ENCODE measurements around the gene C1orf159.
A peak's percentile ranks its signal among the peaks of the same experiment; 100 is the strongest.

The C1orf159 gene

DNA sequence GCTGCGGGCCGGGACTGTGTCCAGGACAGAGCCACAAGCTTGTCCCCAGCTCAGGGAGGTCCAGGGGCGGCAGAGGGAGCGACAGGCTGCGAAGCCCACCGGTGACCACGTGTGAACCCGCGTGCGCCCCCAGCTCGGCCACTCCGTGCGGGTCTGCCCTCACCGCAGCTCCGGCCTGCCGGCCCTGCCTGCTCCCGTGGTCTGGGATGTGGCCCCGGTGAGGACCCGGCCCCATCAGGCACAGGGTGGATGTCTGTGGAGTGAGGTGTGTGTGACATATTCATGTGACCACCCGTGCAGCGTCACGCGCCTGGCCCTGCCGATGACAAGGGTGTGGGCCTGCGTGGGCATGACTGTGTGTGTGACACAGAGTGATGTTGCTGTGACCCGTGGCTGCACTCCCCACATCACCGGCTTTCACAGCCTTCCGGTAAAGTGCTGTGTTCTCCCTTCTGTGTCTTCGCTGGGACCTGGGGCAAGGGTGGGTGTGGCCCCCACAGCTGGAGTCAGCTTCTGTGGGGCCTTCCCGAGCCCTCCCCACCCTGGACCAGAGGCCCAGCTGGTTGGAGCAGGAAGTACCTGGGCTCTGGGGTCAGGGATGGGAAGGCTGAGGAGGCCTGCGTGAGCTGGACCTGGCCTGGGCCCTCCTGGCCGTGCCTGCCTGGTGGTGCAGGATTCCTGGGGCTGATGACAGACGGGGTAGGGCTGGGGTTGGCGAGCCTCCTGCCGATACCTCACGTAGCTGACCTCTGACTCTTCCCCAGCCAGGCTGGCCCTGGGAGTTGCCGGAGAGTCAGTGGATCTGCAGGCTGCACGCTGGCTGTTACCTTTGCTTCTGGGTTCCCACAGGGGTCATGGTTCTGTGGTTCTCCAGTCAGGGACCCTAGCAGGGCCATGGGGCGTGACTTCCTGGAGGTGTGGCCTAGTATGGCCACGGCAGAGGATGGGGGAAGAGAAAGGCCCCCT, 45.9 kb downstream of the C1orf159 start:
- ATAC-seq (ENCODE audit: low read depth), result no peak
- Histone ChIP-seq H3K4me1 (ENCODE audit: insufficient read depth, poor library complexity, severe bottlenecking) (peaks cover 13% of the 10 kb centered on the region), H3K36me3 (ENCODE audit: low read depth) (no peaks in the 10 kb centered on the region), H3K9me3 (ENCODE audit: severe bottlenecking) (no peaks in the 10 kb centered on the region), H3K27ac (ENCODE audit: poor library complexity, severe bottlenecking) (no peak overlapping the region), H3K27me3 (ENCODE audit: insufficient read depth, poor library complexity, severe bottlenecking) (no peaks in the 10 kb centered on the region), H3K4me3 (ENCODE audit: severe bottlenecking) (peak overlapping the region; percentile 33)
- DNase-seq (ENCODE audit: low spot score), result no peak
- no peak for TF ChIP-seq CTCF (IDR thresholded peaks at IDR 0.05; ENCODE audit: poor library complexity, severe bottlenecking)

DNA sequence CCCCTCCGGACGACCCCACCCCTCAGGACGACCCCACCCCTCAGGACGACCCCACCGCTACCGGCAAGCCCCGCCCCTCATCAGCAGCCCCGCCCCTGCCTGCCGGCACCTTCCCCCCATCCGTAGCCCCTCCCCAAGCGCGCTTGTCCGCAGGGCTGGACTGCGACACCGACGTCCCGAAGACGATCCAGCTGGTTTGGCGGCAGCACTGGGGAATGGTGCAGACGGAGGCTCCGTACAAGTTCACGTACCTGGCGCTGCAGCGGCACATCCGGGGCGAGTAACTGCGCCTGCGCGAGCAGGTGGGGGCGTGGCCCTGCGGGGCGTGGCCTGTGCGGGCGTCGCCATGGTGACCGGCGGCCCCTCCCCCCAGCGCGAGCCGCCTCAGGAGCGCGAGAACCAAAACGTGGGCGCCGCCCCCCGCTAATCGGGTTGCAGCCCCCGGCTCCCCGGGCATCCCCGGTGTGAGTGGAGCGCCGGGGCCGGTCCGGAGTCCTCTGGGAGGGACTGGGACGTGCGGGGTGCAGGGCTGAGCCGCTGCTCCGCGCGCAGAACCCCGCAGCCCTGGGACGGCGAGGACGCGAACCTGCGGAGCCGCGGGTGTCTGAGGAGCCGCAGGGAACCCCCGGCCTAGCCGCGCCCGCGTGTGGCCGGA, 46.7 kb downstream of the C1orf159 start:
- H3K27ac ChIP-seq (ENCODE audit: poor library complexity, severe bottlenecking), result no peak overlapping the region
- DNase-seq (ENCODE audit: low spot score), result no peak
- peak overlapping the region; percentile 33 for H3K4me3 ChIP-seq (ENCODE audit: severe bottlenecking)
- peaks cover 15% of the 10 kb centered on the region for H3K4me1 ChIP-seq (ENCODE audit: insufficient read depth, poor library complexity, severe bottlenecking)
- TF ChIP-seq CTCF (IDR thresholded peaks at IDR 0.05; ENCODE audit: poor library complexity, severe bottlenecking), result no peak
- ATAC-seq (ENCODE audit: low read depth), result peak; percentile 31
- no peaks in the 10 kb centered on the region for H3K27me3 ChIP-seq (ENCODE audit: insufficient read depth, poor library complexity, severe bottlenecking)
- no peaks in the 10 kb centered on the region for H3K9me3 ChIP-seq (ENCODE audit: severe bottlenecking)
- no peaks in the 10 kb centered on the region for H3K36me3 ChIP-seq (ENCODE audit: low read depth)

GRCh38 chr1:1068517-1069055, 47.3 kb downstream of the C1orf159 start:
- Histone ChIP-seq H3K36me3 (ENCODE audit: low read depth) (no peaks in the 10 kb centered on the region), H3K4me1 (ENCODE audit: insufficient read depth, poor library complexity, severe bottlenecking) (peaks cover 15% of the 10 kb centered on the region), H3K27ac (ENCODE audit: poor library complexity, severe bottlenecking) (no peak overlapping the region), H3K27me3 (ENCODE audit: insufficient read depth, poor library complexity, severe bottlenecking) (no peaks in the 10 kb centered on the region), H3K9me3 (ENCODE audit: severe bottlenecking) (no peaks in the 10 kb centered on the region), H3K4me3 (ENCODE audit: severe bottlenecking) (peak overlapping the region; percentile 33)
- no peak for TF ChIP-seq CTCF (IDR thresholded peaks at IDR 0.05; ENCODE audit: poor library complexity, severe bottlenecking)
- ATAC-seq (ENCODE audit: low read depth), result peak; percentile 26; the same call in 2 of the 3 replicates
- no peak for DNase-seq (ENCODE audit: low spot score)

- Histone ChIP-seq H3K27ac (ENCODE audit: poor library complexity, severe bottlenecking) (no peak overlapping the region), H3K9me3 (ENCODE audit: severe bottlenecking) (no peaks in the 10 kb centered on the region), H3K4me3 (ENCODE audit: severe bottlenecking) (peak overlapping the region; percentile 33), H3K4me1 (ENCODE audit: insufficient read depth, poor library complexity, severe bottlenecking) (peaks cover 18% of the 10 kb centered on the region), H3K36me3 (ENCODE audit: low read depth) (no peaks in the 10 kb centered on the region), H3K27me3 (ENCODE audit: insufficient read depth, poor library complexity, severe bottlenecking) (no peaks in the 10 kb centered on the region)
- peak; percentile 24; the same call in 2 of the 3 replicates for ATAC-seq (ENCODE audit: low read depth)
- no peak for DNase-seq (ENCODE audit: low spot score)
- no peak for TF ChIP-seq CTCF (IDR thresholded peaks at IDR 0.05; ENCODE audit: poor library complexity, severe bottlenecking)
Observed at GRCh38 chr1:1067860-1068516, 47.9 kb downstream of the C1orf159 start.
